ENCODE data around the gene DLG5.

The DLG5 gene

DNA sequence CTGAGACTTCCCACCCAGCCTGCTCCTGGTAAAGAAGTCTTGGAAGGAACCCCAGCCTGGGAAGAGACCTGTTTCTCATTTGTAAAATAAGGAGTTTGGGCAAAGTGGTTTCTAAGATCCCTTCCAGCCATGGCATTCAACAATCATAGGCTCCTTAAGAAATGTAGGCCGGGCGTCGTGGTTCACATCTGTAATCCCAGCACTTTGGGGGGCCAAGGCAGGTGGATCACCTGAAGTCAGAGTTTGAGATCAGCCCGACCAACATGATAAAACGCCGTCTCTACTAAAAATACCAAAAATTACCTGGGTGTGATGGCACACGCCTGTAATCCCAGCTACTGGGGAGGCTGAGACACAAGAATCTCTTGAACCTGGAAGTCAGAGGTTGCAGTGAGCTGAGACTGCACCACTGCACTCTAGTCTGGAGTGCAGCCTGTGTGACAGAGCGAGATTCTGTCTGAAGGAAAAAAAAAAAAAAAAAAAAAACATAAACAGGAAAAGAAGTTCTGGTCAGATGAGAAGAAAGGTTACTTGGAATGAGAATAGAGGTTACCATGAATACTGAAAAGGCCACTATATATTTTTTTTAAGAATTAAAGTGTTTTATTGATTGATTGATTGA is 15.9 kb downstream of the DLG5 start:
- no peak for TF ChIP-seq CTCF (conservative IDR thresholded peaks at IDR 0.05)
- no peak overlapping the region for H3K27ac ChIP-seq

GRCh38 chr10:77909749-77910375 is 16.7 kb downstream of the DLG5 start:
- peak overlapping the region; percentile 2; the same call in 1 of the 2 replicates for H3K27ac ChIP-seq
- TF ChIP-seq CTCF (conservative IDR thresholded peaks at IDR 0.05), result no peak

- peak overlapping the region; percentile 7; the same call in 1 of the 2 replicates for H3K27ac ChIP-seq
- TF ChIP-seq CTCF (conservative IDR thresholded peaks at IDR 0.05), result no peak
Measured at GRCh38 chr10:77909021-77909748, 17.4 kb downstream of the DLG5 start.

GRCh38 chr10:77907900-77908717 is 18.4 kb downstream of the DLG5 start:
- TF ChIP-seq CTCF (conservative IDR thresholded peaks at IDR 0.05), result peak; percentile 52
- H3K27ac ChIP-seq, result peak overlapping the region; percentile 7; the same call in 1 of the 2 replicates

- no peak overlapping the region for H3K27ac ChIP-seq
- TF ChIP-seq CTCF (conservative IDR thresholded peaks at IDR 0.05), result no peak
Measured at GRCh38 chr10:77907462-77907861, 19.1 kb downstream of the DLG5 start.

DNA sequence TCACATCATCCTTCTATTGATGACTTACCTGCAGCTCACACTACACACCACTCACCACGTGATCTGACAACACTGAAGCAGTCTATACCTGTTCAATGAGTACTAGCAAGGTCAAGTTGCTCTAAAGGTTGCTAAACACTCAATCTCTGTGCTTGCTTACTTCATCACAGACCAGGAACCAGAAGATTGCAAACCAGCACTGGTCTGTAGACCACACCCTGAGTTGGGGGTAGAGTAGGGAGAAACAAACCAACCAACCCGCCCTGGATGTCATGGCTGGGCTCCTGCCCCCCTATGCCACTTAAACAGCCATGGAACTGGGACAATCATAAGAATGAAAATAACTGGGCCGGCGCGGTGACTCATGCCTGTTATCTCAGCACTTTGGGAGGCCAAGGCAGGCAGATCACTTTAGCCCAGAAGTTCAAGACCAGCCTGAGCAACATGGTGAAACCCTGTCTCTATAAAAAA is 19.6 kb downstream of the DLG5 start:
- no peak overlapping the region for H3K27ac ChIP-seq
- TF ChIP-seq CTCF (conservative IDR thresholded peaks at IDR 0.05), result no peak
